Stimulated activated naive CD8-positive, alpha-beta T cell treated with anti-CD3 and anti-CD28 coated beads, Interleukin-15, Interleukin-2, amounts not matched to agents 100 ng/mL and 50 ng/mL, for 24 hours (primary cell): ENCODE results near the gene SOX11.
A peak's percentile ranks its signal among the peaks of the same experiment; 100 is the strongest.

Experiments
- H3K27ac Mint-ChIP-seq: one replicate; pipeline ENCODE4 v1.8.0; 2021; ENCODE audit warnings: mild to moderate bottlenecking, mixed read lengths
- H3K27me3 Mint-ChIP-seq: one replicate; pipeline ENCODE4 v1.8.0; 2021; ENCODE audit warnings: mixed read lengths
- H3K36me3 Mint-ChIP-seq: one replicate; pipeline ENCODE4 v1.8.0; 2021; ENCODE audit warnings: low read depth, mixed read lengths
- H3K4me1 Mint-ChIP-seq: one replicate; pipeline ENCODE4 v1.8.0; 2021; ENCODE audit warnings: low read depth, mixed read lengths
- H3K4me3 Mint-ChIP-seq: one replicate; pipeline ENCODE4 v1.8.0; 2021; ENCODE audit warnings: mild to moderate bottlenecking, mixed read lengths
- H3K9me3 Mint-ChIP-seq: one replicate; pipeline ENCODE4 v1.8.0; 2021; ENCODE audit warnings: mixed read lengths

SOX11 gene

GRCh38 chr2:5683471-5683870, 8.7 kb upstream of the SOX11 start:
- Mint-ChIP-seq H3K27ac (no peak overlapping the region), H3K27me3 (peaks cover 22% of the 10 kb centered on the region), H3K4me1 (no peaks in the 10 kb centered on the region), H3K9me3 (peaks cover 3% of the 10 kb centered on the region), H3K4me3 (no peak overlapping the region), H3K36me3 (no peaks in the 10 kb centered on the region)

- Mint-ChIP-seq H3K4me3 (no peak overlapping the region), H3K9me3 (peaks cover 3% of the 10 kb centered on the region), H3K36me3 (no peaks in the 10 kb centered on the region), H3K27me3 (peaks cover 36% of the 10 kb centered on the region), H3K27ac (no peak overlapping the region), H3K4me1 (no peaks in the 10 kb centered on the region)
These were observed 7.0 kb upstream of the SOX11 start for GRCh38 chr2:5685225-5685624.

DNA sequence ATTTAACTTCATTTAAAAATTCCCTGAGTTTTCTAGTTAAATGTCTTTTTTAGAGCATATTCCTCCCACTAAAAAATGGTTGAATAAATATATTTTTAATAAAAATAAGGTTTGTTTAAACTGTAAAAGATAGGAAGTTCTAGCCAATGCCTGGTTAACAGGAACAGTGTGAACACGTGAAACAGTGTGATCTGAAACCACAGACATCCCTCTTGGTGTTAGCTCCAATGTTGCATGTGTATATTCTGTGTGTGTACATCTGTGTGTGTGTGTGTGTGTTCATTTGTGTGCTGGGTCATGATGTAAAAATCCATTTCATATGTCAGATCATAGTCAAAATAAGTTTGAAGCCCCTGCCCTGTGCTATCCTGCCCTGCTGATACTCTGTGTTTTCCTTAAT, 6.1 kb upstream of the SOX11 start:
- H3K4me1 Mint-ChIP-seq = peaks cover 7% of the 10 kb centered on the region
- H3K27ac Mint-ChIP-seq = no peak overlapping the region
- peaks cover 45% of the 10 kb centered on the region for H3K27me3 Mint-ChIP-seq
- no peak overlapping the region for H3K4me3 Mint-ChIP-seq
- H3K36me3 Mint-ChIP-seq = no peaks in the 10 kb centered on the region
- peaks cover 3% of the 10 kb centered on the region for H3K9me3 Mint-ChIP-seq

DNA sequence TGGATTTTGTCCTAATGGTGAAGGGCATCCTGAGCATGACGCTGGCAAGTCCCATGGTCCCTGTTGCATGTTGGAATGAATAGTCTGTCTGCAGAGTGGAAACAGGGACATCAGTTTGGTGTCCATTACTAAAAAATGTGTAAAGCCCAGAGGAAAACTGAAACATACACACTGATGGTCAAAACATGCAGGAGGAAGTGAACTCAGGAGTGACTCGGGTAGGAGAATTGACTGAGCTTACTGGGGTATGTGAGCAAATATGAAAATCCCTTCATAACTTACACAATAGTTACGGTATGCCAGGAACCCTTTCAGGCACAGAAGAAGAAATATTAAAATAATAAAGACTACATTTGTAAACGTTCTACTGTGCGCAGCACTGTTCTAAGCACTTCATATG, 5.6 kb upstream of the SOX11 start:
- Mint-ChIP-seq H3K27me3 (peaks cover 47% of the 10 kb centered on the region), H3K4me3 (no peak overlapping the region), H3K36me3 (no peaks in the 10 kb centered on the region), H3K4me1 (peaks cover 9% of the 10 kb centered on the region), H3K27ac (no peak overlapping the region), H3K9me3 (peaks cover 3% of the 10 kb centered on the region)

- peaks cover 64% of the 10 kb centered on the region for H3K27me3 Mint-ChIP-seq
- no peak overlapping the region for H3K4me3 Mint-ChIP-seq
- H3K36me3 Mint-ChIP-seq = peaks cover 5% of the 10 kb centered on the region
- peaks cover 17% of the 10 kb centered on the region for H3K4me1 Mint-ChIP-seq
- peaks cover 3% of the 10 kb centered on the region for H3K9me3 Mint-ChIP-seq
- H3K27ac Mint-ChIP-seq = no peak overlapping the region
These were observed 2.4 kb upstream of the SOX11 start for GRCh38 chr2:5689750-5690149.

DNA sequence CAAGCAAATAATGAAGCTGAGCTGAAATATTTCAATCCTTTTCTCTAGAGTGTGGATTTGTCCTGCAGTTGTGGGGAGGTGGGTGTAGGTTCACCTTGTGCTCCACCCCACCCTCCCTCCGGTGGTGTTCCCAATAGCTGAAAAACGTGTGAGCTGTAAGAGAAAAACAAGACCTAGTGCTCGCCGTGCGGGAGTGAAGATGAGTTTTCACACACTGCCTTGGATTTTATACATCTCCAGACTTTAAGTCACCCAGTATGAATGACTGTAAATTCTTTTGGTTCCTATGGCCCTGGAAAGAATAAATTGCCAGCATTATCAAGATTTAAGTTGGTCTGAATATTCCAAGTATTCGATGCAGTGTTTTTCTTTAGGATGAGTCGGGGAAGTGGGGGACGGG, 1.9 kb upstream of the SOX11 start:
- Mint-ChIP-seq H3K9me3 (no peaks in the 10 kb centered on the region), H3K27me3 (peaks cover 69% of the 10 kb centered on the region)

GRCh38 chr2:5690718-5691220, 1.4 kb upstream of the SOX11 start:
- Mint-ChIP-seq H3K9me3 (no peaks in the 10 kb centered on the region), H3K27me3 (peaks cover 73% of the 10 kb centered on the region), H3K36me3 (peaks cover 5% of the 10 kb centered on the region), H3K27ac (no peak overlapping the region), H3K4me3 (peak overlapping the region; percentile 47), H3K4me1 (peaks cover 21% of the 10 kb centered on the region)

More for the DNA sequence above, 1.9 kb upstream of the SOX11 start:
- Mint-ChIP-seq H3K27ac (no peak overlapping the region), H3K4me3 (no peak overlapping the region), H3K4me1 (peaks cover 17% of the 10 kb centered on the region), H3K36me3 (peaks cover 5% of the 10 kb centered on the region)

DNA sequence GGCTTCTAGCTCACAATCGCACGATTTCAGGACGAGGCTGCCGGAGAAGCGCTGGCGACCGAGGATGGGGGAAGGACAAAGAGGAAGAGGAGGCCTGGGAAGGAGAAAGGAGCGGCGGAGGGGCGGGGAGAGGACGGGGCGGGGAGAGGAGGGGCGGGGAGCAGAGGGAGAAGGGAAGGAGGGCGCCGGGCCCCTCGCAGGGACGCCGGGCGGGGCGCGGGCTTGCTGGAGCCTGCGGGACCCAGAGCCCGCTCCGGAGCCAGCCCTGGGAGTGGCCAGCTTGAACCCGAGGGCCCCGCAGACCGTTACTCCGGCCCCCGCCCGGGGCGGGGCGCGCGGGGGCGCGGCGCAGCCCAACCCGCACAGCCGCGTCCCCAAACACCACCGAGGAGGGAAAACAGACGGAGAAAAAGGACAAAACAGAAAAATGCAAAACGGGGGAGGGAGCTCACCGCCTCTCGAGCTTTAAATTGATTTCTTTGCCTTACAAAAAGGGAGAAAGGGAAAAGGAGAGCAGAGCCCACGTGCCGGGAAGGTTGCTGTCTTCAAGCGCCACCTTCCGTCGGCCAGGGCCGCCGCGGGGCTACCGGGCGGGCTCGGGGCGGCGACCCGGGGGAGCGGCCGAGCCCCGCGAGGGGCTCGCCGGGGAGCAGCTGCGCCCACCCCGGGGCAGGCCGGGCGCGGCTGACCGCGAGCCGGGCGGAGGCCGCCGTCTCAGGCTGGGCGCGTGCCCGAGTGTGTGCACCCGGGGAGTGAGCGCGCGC, 781 bp upstream of the SOX11 start:
- Mint-ChIP-seq H3K4me1 (peaks cover 21% of the 10 kb centered on the region), H3K9me3 (no peaks in the 10 kb centered on the region), H3K27me3 (peaks cover 74% of the 10 kb centered on the region), H3K4me3 (no peak overlapping the region), H3K27ac (peak overlapping the region; percentile 45), H3K36me3 (peaks cover 5% of the 10 kb centered on the region)

DNA sequence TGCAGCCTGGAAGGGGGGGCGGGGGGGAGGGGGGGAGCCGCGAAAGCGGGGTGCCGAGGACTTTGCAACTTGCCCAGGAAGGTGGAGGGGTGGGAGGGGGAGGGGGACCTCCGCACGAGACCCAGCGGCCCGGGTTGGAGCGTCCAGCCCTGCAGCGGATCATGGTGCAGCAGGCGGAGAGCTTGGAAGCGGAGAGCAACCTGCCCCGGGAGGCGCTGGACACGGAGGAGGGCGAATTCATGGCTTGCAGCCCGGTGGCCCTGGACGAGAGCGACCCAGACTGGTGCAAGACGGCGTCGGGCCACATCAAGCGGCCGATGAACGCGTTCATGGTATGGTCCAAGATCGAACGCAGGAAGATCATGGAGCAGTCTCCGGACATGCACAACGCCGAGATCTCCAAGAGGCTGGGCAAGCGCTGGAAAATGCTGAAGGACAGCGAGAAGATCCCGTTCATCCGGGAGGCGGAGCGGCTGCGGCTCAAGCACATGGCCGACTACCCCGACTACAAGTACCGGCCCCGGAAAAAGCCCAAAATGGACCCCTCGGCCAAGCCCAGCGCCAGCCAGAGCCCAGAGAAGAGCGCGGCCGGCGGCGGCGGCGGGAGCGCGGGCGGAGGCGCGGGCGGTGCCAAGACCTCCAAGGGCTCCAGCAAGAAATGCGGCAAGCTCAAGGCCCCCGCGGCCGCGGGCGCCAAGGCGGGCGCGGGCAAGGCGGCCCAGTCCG, 540 bp downstream of the SOX11 start:
- peaks cover 5% of the 10 kb centered on the region for H3K36me3 Mint-ChIP-seq

DNA sequence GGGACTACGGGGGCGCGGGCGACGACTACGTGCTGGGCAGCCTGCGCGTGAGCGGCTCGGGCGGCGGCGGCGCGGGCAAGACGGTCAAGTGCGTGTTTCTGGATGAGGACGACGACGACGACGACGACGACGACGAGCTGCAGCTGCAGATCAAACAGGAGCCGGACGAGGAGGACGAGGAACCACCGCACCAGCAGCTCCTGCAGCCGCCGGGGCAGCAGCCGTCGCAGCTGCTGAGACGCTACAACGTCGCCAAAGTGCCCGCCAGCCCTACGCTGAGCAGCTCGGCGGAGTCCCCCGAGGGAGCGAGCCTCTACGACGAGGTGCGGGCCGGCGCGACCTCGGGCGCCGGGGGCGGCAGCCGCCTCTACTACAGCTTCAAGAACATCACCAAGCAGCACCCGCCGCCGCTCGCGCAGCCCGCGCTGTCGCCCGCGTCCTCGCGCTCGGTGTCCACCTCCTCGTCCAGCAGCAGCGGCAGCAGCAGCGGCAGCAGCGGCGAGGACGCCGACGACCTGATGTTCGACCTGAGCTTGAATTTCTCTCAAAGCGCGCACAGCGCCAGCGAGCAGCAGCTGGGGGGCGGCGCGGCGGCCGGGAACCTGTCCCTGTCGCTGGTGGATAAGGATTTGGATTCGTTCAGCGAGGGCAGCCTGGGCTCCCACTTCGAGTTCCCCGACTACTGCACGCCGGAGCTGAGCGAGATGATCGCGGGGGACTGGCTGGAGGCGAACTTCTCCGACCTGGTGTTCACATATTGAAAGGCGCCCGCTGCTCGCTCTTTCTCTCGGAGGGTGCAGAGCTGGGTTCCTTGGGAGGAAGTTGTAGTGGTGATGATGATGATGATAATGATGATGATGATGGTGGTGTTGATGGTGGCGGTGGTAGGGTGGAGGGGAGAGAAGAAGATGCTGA, 1.4 kb downstream of the SOX11 start:
- peak overlapping the region; percentile 79 for H3K27ac Mint-ChIP-seq
- peaks cover 66% of the 10 kb centered on the region for H3K27me3 Mint-ChIP-seq

More for the DNA sequence above, 540 bp downstream of the SOX11 start:
- peaks cover 21% of the 10 kb centered on the region for H3K4me1 Mint-ChIP-seq
- H3K9me3 Mint-ChIP-seq = no peaks in the 10 kb centered on the region
- H3K27me3 Mint-ChIP-seq = peaks cover 66% of the 10 kb centered on the region
- peak overlapping the region; percentile 71 for H3K27ac Mint-ChIP-seq
- H3K4me3 Mint-ChIP-seq = no peak overlapping the region

GRCh38 chr2:5694306-5694705, 2.1 kb downstream of the SOX11 start:
- Mint-ChIP-seq H3K9me3 (no peaks in the 10 kb centered on the region), H3K27me3 (peaks cover 66% of the 10 kb centered on the region), H3K36me3 (peaks cover 5% of the 10 kb centered on the region), H3K4me3 (peak overlapping the region; percentile 40), H3K27ac (peak overlapping the region; percentile 79), H3K4me1 (peaks cover 21% of the 10 kb centered on the region)

More for the DNA sequence above, 1.4 kb downstream of the SOX11 start:
- H3K4me1 Mint-ChIP-seq = peaks cover 21% of the 10 kb centered on the region
- no peaks in the 10 kb centered on the region for H3K9me3 Mint-ChIP-seq
- peaks cover 5% of the 10 kb centered on the region for H3K36me3 Mint-ChIP-seq
- H3K4me3 Mint-ChIP-seq = peak overlapping the region; percentile 40

DNA sequence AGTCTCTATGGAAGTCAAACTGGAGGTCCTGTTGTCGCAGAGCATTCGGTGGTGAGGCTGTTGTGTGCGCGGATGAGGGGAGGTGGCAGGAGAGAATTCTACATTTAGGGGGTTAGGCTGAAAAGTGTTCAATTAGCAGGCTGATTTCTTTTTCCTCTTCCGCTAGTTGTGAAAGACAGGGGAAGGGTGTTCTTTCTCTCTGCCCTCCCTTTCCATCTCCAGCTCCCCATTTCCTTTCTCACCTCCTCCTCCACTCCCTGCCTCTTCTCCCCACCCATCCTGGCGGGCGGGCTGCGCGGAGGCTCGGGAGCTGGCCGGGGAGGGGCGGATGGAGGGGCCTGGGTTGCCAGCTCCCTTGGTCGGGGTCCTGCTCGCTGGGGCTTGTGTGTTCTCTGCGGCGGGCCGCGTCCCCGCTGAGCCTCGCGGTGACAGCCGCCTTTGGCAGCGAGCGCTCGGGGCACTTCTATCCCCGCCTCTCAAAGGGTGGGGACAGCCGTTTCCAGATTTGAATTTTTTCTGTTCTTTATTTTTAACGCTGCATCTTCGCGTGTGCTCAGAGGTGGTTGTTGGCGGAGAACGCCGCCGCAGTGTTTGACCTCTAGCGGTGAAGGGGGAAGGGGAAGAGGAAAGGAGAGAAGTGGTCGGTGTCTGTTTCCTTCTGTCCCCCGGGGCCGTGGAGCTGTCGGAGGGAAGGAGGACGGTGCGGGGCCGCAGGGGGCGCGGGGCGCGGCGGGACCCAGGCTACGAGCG, 3.6 kb downstream of the SOX11 start:
- peaks cover 69% of the 10 kb centered on the region for H3K27me3 Mint-ChIP-seq
- H3K4me1 Mint-ChIP-seq = peaks cover 16% of the 10 kb centered on the region
- H3K9me3 Mint-ChIP-seq = no peaks in the 10 kb centered on the region

DNA sequence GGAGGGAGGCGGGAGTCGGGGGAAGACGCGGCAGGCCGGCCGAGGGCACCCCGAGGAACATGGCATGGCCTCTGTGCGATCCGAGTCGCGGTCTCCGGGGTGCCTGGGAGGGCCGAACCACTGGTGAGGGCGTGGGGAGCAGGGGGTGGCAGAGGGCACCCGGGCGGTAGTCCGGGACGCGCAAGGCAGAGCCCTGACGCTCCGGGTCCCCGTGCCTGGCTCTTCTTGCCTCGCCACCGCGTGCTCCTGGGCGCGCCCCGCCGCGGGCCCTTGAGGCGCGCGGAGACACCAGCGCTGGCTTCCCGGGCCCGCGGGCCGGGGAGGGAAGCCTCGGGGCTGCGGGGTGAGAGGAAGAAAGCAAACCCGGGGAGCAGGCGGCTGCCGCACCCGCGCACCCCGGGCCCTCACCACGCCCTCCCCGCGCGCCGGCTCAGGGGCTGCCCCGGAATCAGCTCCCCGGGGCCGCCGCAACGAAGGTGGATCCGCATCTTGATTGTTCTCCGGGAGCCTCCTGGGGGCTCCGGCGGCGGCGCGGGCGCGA, 4.3 kb downstream of the SOX11 start:
- Mint-ChIP-seq H3K4me1 (peaks cover 12% of the 10 kb centered on the region), H3K27ac (no peak overlapping the region), H3K27me3 (peaks cover 70% of the 10 kb centered on the region), H3K4me3 (no peak overlapping the region), H3K36me3 (peaks cover 5% of the 10 kb centered on the region), H3K9me3 (no peaks in the 10 kb centered on the region)

More for the DNA sequence above, 3.6 kb downstream of the SOX11 start:
- peak overlapping the region; percentile 65 for H3K27ac Mint-ChIP-seq
- peaks cover 5% of the 10 kb centered on the region for H3K36me3 Mint-ChIP-seq
- peak overlapping the region; percentile 55 for H3K4me3 Mint-ChIP-seq
